ENCODE results near the gene OXCT1.

Gene OXCT1

GRCh38 chr5:41772056-41772455 is 98.2 kb downstream of the OXCT1 start:
- no peak overlapping the region for H3K4me3 ChIP-seq (ENCODE audit: low read depth, low read length)
- DNase-seq: no peak
- TF ChIP-seq CTCF (IDR thresholded peaks at IDR 0.05; ENCODE audit: low read depth, low read length, missing control alignments): no peak
- H3K36me3 ChIP-seq (replicated peaks): no peaks in the 10 kb centered on the region
- no peak overlapping the region for H3K27ac ChIP-seq
- in situ Hi-C loops (cut with HindIII; ENCODE audit: low pct_ligation_motif_present, low sequenced_read_pairs): no loop called here
- no peaks in the 10 kb centered on the region for H3K27me3 ChIP-seq (replicated peaks)

- H3K27ac ChIP-seq: no peak overlapping the region
- no peaks in the 10 kb centered on the region for H3K27me3 ChIP-seq (replicated peaks)
- in situ Hi-C loops (cut with HindIII; ENCODE audit: low pct_ligation_motif_present, low sequenced_read_pairs): no loop called here
- TF ChIP-seq CTCF (IDR thresholded peaks at IDR 0.05; ENCODE audit: low read depth, low read length, missing control alignments): no peak
- no peak for DNase-seq
- no peaks in the 10 kb centered on the region for H3K36me3 ChIP-seq (replicated peaks)
- no peak overlapping the region for H3K4me3 ChIP-seq (ENCODE audit: low read depth, low read length)
Measured at GRCh38 chr5:41770799-41771198, 99.4 kb downstream of the OXCT1 start.

GRCh38 chr5:41768692-41769091 is 101.5 kb downstream of the OXCT1 start:
- no peak for TF ChIP-seq CTCF (IDR thresholded peaks at IDR 0.05; ENCODE audit: low read depth, low read length, missing control alignments)
- no peak for DNase-seq

GRCh38 chr5:41764650-41765049 is 105.6 kb downstream of the OXCT1 start:
- Histone ChIP-seq H3K27me3 (replicated peaks) (no peaks in the 10 kb centered on the region), H3K36me3 (replicated peaks) (no peaks in the 10 kb centered on the region), H3K27ac (no peak overlapping the region), H3K4me3 (ENCODE audit: low read depth, low read length) (no peak overlapping the region)
- no peak for DNase-seq
- TF ChIP-seq CTCF (IDR thresholded peaks at IDR 0.05; ENCODE audit: low read depth, low read length, missing control alignments): no peak
- in situ Hi-C loops (cut with HindIII; ENCODE audit: low pct_ligation_motif_present, low sequenced_read_pairs): no loop called here

More at GRCh38 chr5:41768692-41769091, 101.5 kb downstream of the OXCT1 start:
- in situ Hi-C loops (cut with HindIII; ENCODE audit: low pct_ligation_motif_present, low sequenced_read_pairs): no loop called here
- Histone ChIP-seq H3K36me3 (replicated peaks) (no peaks in the 10 kb centered on the region), H3K27ac (no peak overlapping the region), H3K27me3 (replicated peaks) (no peaks in the 10 kb centered on the region), H3K4me3 (ENCODE audit: low read depth, low read length) (no peak overlapping the region)

GRCh38 chr5:41763574-41763973 is 106.7 kb downstream of the OXCT1 start:
- in situ Hi-C loops (cut with HindIII; ENCODE audit: low pct_ligation_motif_present, low sequenced_read_pairs): no loop called here
- TF ChIP-seq CTCF (IDR thresholded peaks at IDR 0.05; ENCODE audit: low read depth, low read length, missing control alignments): no peak
- no peaks in the 10 kb centered on the region for H3K36me3 ChIP-seq (replicated peaks)
- H3K27me3 ChIP-seq (replicated peaks): no peaks in the 10 kb centered on the region
- no peak overlapping the region for H3K4me3 ChIP-seq (ENCODE audit: low read depth, low read length)
- no peak overlapping the region for H3K27ac ChIP-seq
- no peak for DNase-seq

GRCh38 chr5:41763081-41763480 is 107.1 kb downstream of the OXCT1 start:
- in situ Hi-C loops (cut with HindIII; ENCODE audit: low pct_ligation_motif_present, low sequenced_read_pairs): no loop called here
- peak; percentile 17 for DNase-seq
- no peaks in the 10 kb centered on the region for H3K27me3 ChIP-seq (replicated peaks)
- no peak overlapping the region for H3K27ac ChIP-seq
- no peak overlapping the region for H3K4me3 ChIP-seq (ENCODE audit: low read depth, low read length)
- no peaks in the 10 kb centered on the region for H3K36me3 ChIP-seq (replicated peaks)
- TF ChIP-seq CTCF (IDR thresholded peaks at IDR 0.05; ENCODE audit: low read depth, low read length, missing control alignments): no peak

All from brain microvascular endothelial cell (primary cell).